SW 1271 (cell line): ENCODE results near the gene NASP.
A peak's percentile ranks its signal among the peaks of the same experiment; 100 is the strongest.

Experiments used
- DNase-seq, 2 experiments: peaks; one replicate each; lab custom pipeline; 2025; lab: John Stamatoyannopoulos, UW

The NASP gene

GRCh38 chr1:45583666-45584350 lies at the start of gene NASP:
NASP (plus strand) TSS chr1:45584041; CDS start chr1:45584147, 106 bp downstream.
- peak in 1 of 2 experiments; percentile 78 for DNase-seq

GRCh38 chr1:45535988-45536766 lies 47.7 kb upstream of the NASP start:
- no peak for DNase-seq

GRCh38 chr1:45536886-45537285 lies 47.0 kb upstream of the NASP start:
- DNase-seq = no peak

- no peak for DNase-seq
These were observed 42.6 kb upstream of the NASP start for GRCh38 chr1:45541193-45541592.

- no peak for DNase-seq
These were observed 41.2 kb upstream of the NASP start for GRCh38 chr1:45542591-45542990.

- DNase-seq = no peak
These were observed 40.0 kb upstream of the NASP start for GRCh38 chr1:45543581-45544417.

GRCh38 chr1:45544530-45544929 lies 39.3 kb upstream of the NASP start:
- DNase-seq = no peak

- no peak for DNase-seq
These were observed 38.8 kb upstream of the NASP start for GRCh38 chr1:45545019-45545493.

GRCh38 chr1:45545553-45546310 lies 38.1 kb upstream of the NASP start:
- no peak for DNase-seq

GRCh38 chr1:45550401-45551351 lies 33.2 kb upstream of the NASP start, which contains the start of gene AKR1A1:
AKR1A1 (plus strand) TSS chr1:45550826; CDS start chr1:45561795, 10,969 bp downstream.
- peak; percentile 60 to 86 for DNase-seq

- no peak for DNase-seq
These were observed 32.2 kb upstream of the NASP start for GRCh38 chr1:45551684-45552083.

- DNase-seq = no peak
These were observed 31.5 kb upstream of the NASP start for GRCh38 chr1:45552331-45552730.

- no peak for DNase-seq
These were observed 29.6 kb upstream of the NASP start for GRCh38 chr1:45554198-45554597.

- DNase-seq = no peak
These were observed 26.4 kb upstream of the NASP start for GRCh38 chr1:45557422-45557944.

- no peak for DNase-seq
These were observed 20.0 kb upstream of the NASP start for GRCh38 chr1:45563843-45564242.

- DNase-seq = no peak
These were observed 17.1 kb upstream of the NASP start for GRCh38 chr1:45566722-45567121.

GRCh38 chr1:45567911-45568310 lies 15.9 kb upstream of the NASP start:
- no peak for DNase-seq

GRCh38 chr1:45568421-45568820 lies 15.4 kb upstream of the NASP start:
- no peak for DNase-seq

- DNase-seq = no peak
These were observed 14.3 kb upstream of the NASP start for GRCh38 chr1:45569571-45569961.

GRCh38 chr1:45569962-45570581 lies 13.8 kb upstream of the NASP start:
- DNase-seq = peak in 1 of 2 experiments; percentile 49
